Fibroblast of mammary gland (primary cell): ENCODE results near the gene ACVRL1.

Experiments
- DNase-seq: peaks from one replicate; pipeline ENCODE4 v3.0.0-alpha.2; 2010; ENCODE audit warnings: low read depth
- H3K4me3 ChIP-seq: 2 replicates; pipeline ENCODE4 v1.5.1; 2011; ENCODE audit warnings: low read depth, mild to moderate bottlenecking, low read length, moderate library complexity; ENCODE audit not compliant: control insufficient read depth
- TF ChIP-seq, protein P1 (sequence below): conservative IDR thresholded peaks from 2 replicates; pipeline ENCODE4 v1.5.1; 2011; ENCODE audit warnings: low read depth, low read length, inconsistent platforms; ENCODE audit not compliant: control insufficient read depth, insufficient read depth

The ACVRL1 gene

DNA sequence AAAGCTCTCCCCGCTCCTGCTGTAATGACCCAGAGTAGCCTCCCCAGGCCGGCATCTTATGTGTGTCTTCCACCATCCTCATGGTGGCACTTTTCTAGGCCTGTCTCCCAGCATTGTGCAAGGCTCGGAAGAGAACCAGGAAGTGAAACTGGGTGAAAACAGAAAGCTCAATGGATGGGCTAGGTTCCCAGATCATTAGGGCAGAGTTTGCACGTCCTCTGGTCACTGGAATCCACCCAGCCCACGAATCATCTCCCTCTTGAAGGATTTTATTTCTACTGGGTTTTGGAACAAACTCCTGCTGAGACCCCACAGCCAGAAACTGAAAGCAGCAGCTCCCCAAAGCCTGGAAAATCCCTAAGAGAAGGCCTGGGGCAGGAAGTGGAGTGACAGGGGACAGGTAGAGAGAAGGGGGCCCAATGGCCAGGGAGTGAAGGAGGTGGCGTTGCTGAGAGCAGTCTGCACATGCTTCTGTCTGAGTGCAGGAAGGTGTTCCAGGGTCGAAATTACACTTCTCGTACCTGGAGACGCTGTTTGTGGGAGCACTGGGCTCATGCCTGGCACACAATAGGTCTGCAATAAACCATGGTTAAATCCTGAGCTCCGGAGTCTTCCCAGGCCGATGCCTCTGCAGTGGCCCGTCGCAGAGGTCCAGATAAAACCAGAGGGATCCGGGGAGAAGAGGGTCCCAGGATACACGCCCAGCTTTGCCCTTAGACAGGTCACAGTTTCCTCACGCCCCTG lies 15.6 kb downstream of the ACVRL1 start:
- TF ChIP-seq, protein P1, sequence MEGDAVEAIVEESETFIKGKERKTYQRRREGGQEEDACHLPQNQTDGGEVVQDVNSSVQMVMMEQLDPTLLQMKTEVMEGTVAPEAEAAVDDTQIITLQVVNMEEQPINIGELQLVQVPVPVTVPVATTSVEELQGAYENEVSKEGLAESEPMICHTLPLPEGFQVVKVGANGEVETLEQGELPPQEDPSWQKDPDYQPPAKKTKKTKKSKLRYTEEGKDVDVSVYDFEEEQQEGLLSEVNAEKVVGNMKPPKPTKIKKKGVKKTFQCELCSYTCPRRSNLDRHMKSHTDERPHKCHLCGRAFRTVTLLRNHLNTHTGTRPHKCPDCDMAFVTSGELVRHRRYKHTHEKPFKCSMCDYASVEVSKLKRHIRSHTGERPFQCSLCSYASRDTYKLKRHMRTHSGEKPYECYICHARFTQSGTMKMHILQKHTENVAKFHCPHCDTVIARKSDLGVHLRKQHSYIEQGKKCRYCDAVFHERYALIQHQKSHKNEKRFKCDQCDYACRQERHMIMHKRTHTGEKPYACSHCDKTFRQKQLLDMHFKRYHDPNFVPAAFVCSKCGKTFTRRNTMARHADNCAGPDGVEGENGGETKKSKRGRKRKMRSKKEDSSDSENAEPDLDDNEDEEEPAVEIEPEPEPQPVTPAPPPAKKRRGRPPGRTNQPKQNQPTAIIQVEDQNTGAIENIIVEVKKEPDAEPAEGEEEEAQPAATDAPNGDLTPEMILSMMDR: no peak
- no peak overlapping the region for H3K4me3 ChIP-seq
- DNase-seq: peak; percentile 80

DNA sequence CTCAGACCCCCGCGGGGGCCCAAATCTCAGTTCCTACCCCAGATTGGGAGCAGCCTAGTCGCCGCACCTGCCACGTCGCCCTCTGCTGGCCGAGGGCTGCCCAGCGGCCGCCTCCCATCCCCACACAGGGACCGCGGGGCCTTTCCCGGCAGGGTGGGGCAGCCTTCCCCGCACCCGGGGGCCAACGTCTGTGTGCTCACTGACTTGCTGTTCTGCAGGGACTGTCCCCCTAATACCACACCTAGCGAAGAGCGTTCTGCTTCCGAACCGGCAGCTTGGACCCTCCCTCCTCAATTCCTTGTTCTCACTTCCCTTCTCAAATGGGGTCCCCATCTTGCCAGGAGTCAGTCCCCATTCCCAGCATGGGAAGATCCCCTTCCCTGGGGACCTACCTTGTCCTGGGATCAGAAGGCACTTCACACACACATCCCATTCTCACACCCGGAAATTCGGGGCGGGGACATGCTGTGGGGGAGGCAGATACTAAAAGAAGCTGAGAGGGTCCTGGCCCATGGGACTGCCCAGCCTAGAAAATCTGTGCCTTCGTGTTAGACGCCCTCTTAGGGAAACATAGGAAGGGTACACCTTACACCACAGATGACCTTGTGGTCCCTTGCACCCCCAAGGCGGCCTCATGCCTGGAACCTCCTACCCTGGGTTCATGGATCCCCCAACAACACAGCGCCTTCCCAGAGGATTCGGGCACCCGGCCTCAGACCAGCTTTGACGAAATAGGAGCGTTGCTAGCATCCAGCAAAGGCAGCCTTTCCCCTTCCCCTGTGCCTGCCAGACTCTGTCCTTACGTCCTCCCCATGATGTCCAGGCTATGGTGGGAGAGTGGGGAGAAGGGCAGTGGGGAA lies 16.4 kb downstream of the ACVRL1 start:
- peak overlapping the region; percentile 23 for H3K4me3 ChIP-seq
- DNase-seq: peak; percentile 27
- TF ChIP-seq, protein P1: peak; percentile 65

DNA sequence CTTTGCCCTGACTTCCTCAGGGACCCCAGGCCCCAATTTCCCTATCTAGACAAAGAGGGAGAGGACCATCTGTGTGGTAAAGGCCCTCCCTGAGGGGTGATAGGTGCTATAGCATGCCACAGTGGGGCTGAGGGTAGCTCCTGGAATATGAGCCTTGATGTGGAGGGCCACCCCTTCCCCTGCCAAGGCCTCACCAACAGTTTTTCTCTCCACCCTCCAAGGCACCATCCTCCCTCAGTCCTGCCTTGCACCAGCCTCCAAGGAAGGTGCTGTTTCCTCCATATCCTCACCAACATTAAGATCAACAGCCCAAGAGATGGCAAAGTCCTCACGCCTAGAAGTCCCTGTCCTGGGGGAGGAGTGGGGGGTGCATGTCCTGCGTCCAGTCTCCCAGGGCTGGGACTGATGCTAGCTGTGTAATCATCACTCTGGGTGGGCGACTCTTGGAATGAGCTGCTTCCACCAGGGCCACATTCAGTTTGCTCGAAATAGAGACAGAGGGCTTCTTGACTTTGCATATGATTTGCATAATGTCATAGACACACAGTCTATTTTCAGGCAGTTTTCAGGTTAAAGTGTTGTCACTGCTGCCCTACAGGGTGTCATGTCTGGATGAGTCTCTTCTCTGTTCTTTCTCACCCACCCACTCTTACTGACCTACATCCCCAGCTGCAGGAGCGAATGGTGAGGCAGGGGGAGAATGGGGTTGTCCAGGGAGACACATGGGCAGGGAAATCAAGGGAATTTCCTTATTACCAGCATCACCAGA lies 17.4 kb downstream of the ACVRL1 start:
- no peak overlapping the region for H3K4me3 ChIP-seq
- TF ChIP-seq, protein P1: no peak
- DNase-seq: no peak

DNA sequence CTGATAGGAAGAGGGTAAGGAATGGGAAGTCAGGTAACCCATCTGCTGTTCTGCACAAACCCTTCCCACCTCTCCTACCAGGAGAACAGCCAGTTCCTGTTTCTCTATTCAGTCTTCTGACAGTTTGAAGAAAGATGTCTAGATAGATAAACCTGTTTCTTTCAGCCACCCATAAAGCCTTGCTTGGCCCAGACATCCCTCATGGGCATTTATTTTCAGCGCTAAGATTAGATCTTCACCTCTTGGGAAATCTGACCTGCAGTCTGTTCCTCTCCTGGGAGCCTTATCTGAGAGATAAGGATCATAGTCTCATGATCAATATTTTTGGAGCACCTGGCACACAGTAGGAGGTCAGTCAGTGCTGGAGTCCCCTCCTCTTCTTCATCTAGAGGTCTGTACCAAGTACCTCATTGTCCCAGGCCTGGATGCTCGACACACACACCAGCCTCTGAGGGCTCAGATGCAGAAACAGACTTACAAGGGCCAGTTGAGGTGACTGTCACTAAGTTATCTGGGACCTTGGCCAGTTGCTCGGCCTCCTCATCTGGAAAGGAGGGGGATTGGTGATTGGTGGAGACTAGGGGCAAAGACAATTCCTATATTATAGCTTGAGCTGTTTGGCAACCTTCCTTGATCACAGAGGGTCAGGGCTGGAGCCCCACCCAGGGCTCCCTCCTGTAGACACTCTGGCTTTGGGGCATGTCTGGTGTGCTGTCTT lies 18.2 kb downstream of the ACVRL1 start:
- DNase-seq: no peak
- H3K4me3 ChIP-seq: no peak overlapping the region
- TF ChIP-seq, protein P1: no peak

DNA sequence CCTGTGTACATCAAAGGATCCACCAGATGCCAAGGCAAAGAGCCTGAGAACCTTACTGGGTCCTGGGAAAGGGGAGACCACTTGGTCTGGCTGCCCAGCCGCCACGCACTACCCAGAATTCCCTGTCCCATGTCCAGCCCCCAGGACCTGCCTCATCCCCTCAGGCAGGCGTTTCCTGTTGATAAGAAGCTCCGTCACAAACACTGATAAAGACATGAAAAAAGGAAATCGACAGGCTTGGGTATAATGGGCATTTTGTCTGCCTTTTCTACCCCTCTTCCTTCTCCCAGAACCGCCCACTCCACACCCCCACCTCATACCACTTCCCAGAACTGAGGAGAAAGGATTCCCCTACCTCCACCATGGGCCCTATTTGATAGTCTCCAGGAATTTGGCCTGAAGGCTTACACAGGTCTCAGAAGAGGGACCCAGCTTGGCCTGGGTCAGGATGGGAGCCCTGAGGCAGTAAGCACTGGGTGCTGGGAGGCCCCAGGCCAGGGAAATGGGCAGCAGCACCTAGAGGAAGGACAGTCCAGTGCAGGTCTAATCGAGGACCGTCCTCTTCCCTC lies 18.8 kb downstream of the ACVRL1 start:
- TF ChIP-seq, protein P1: no peak
- DNase-seq: no peak
- no peak overlapping the region for H3K4me3 ChIP-seq
